Fibroblast of mammary gland (primary cell): Measurements from ENCODE around the gene VPREB1.
"Not testable (repeated sequence)": the region's sequence is repeated elsewhere in the genome, so short reads cannot be mapped to it uniquely, and the experiment has no call there.

Experiments
- DNase-seq: peaks from one replicate; pipeline ENCODE4 v3.0.0-alpha.2; 2010; ENCODE audit warnings: low read depth
- H3K4me3 ChIP-seq: 2 replicates; pipeline ENCODE4 v1.5.1; 2011; ENCODE audit warnings: low read depth, mild to moderate bottlenecking, low read length, moderate library complexity; ENCODE audit not compliant: control insufficient read depth
- TF ChIP-seq, protein P1 (sequence below): conservative IDR thresholded peaks from 2 replicates; pipeline ENCODE4 v1.5.1; 2011; ENCODE audit warnings: low read depth, low read length, inconsistent platforms; ENCODE audit not compliant: control insufficient read depth, insufficient read depth

VPREB1 gene

GRCh38 chr22:22215659-22216449 lies 28.7 kb upstream of the VPREB1 start:
- no peak for DNase-seq
- TF ChIP-seq, protein P1, sequence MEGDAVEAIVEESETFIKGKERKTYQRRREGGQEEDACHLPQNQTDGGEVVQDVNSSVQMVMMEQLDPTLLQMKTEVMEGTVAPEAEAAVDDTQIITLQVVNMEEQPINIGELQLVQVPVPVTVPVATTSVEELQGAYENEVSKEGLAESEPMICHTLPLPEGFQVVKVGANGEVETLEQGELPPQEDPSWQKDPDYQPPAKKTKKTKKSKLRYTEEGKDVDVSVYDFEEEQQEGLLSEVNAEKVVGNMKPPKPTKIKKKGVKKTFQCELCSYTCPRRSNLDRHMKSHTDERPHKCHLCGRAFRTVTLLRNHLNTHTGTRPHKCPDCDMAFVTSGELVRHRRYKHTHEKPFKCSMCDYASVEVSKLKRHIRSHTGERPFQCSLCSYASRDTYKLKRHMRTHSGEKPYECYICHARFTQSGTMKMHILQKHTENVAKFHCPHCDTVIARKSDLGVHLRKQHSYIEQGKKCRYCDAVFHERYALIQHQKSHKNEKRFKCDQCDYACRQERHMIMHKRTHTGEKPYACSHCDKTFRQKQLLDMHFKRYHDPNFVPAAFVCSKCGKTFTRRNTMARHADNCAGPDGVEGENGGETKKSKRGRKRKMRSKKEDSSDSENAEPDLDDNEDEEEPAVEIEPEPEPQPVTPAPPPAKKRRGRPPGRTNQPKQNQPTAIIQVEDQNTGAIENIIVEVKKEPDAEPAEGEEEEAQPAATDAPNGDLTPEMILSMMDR = no peak

DNA sequence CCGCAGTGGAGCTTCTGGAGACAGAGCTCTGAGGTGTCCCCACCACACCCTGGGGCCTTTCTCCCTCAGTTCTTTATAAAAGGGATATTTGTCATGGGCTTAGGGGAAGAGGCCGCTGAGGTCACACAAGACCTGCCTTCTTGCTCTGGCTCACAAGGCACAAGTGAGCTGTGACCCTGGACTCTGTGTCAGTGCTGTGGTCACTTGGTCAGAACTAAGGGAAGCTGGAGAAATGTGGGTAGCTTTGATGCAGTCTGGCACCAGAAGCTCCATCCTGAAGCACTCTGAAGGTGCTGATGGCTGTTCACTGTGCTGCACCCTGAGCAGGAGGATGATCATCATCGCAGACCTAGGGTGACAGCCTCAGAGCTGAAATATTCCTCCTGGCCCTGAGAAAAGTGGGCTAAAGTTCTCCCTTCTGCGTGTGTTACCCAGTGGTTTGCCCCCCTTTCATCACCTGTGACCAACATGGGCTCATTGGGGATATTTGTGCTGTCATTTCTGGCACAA lies 28.1 kb upstream of the VPREB1 start:
- TF ChIP-seq, protein P1 = no peak
- no peak for DNase-seq
- no peak overlapping the region for H3K4me3 ChIP-seq

More at GRCh38 chr22:22215659-22216449, 28.7 kb upstream of the VPREB1 start:
- no peak overlapping the region for H3K4me3 ChIP-seq

DNA sequence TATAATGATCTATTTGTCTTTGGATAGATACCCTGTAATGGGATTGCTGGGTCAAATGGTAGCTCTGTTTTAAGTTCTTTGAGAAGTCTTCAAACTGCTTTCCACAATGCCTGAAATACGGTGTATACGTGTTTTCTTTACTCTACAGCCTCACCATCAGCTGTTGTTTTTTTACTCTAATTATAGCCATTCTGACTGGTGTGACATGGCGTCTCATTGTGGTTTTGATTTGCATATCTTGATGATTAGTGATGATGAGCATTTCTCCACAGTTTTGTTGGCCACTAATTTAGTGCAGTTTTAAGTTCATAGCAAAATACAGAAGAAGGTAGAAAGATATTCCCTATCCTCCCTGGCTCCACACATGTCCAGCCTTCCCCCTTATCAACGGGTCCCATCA lies 26.3 kb upstream of the VPREB1 start:
- TF ChIP-seq, protein P1 = no peak
- no peak overlapping the region for H3K4me3 ChIP-seq
- DNase-seq = no peak

- no peak overlapping the region for H3K4me3 ChIP-seq
- DNase-seq = no peak
- TF ChIP-seq, protein P1 = no peak
Measured at GRCh38 chr22:22219140-22219996, 25.2 kb upstream of the VPREB1 start.

GRCh38 chr22:22221043-22221442 lies 23.5 kb upstream of the VPREB1 start:
- DNase-seq, H3K4me3 ChIP-seq: not testable (repeated sequence)

DNA sequence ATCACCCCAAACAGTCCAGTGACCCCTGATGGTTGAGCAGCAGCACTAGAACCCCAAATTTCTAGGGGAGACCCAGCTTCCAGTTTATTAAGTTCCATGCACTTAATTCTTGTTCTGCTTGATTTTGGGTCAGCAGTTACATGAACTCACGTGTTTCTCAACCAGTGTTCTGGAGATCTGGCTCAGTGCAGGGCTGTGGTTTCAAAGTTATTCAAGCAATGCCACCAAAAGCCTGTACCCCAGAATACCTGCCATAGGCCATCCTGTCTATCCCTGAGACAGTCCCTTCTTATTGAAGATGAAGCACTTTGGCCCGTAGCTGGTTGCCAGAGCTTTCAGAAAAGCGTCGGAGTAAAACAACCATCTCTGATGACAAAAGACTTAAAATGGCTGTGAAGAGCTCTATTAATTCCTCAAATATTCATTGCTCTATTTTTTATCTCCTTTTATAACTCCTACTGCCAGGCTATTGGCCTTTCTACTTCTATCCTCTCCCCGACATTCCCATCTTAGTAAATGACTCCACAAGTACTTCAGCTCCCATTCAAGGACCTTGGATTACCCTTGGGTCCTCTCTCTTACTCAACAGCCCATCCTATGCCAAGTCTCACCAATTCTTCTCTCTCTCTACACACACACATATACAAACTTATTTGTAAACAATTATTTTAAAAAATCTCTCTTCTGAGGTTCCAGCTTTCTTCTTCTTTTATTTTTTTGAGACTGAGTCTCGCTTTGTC lies 18.0 kb upstream of the VPREB1 start:
- no peak for DNase-seq
- H3K4me3 ChIP-seq = no peak overlapping the region
- TF ChIP-seq, protein P1 = no peak
